H1 (cell line): Measurements from ENCODE around the gene PIP5K1C. TPM values are rescaled to one million over a fixed set of nuclear protein-coding genes. Genes with fewer than 3 reads are reported as not detected.
"Not testable (repeated sequence)": the region's sequence is repeated elsewhere in the genome, so short reads cannot be mapped to it uniquely, and the experiment has no call there.

Experiments
- CTCF ChIA-PET: fragments of 300-600 bp; sonication (Branson Sonifier 250); formaldehyde crosslinking; loops from one replicate; lab custom pipeline; 2021; ENCODE audit not compliant: partially characterized antibody; lab: Charles Lee
- POLR2A ChIA-PET: fragments of 300-600 bp; sonication (Branson Sonifier 250); formaldehyde crosslinking; loops from one replicate; lab custom pipeline; 2021; ENCODE audit warnings: inconsistent platforms; ENCODE audit not compliant: partially characterized antibody; lab: Charles Lee
- DNase-seq, 2 experiments: peaks; one replicate each; pipeline versions ENCODE4 v3.0.0 to v3.0.0-alpha.2; 2010 to 2022; ENCODE audit warnings: low spot score in 2 of 2, low read depth in 1 of 2, mixed read lengths in 1 of 2
- FAIRE-seq: peaks from 2 replicates; lab custom pipeline; 2011; peaks lifted over from hg19 to GRCh38; lab: Jason Lieb, UNC
- H2AFZ ChIP-seq: 2 replicates; pipeline ENCODE4 v1.8.1; 2012; ENCODE audit warnings: low read length, inconsistent platforms
- H2AK5ac ChIP-seq: 2 replicates; pipeline ENCODE4 v1.6.1; 2013; ENCODE audit warnings: low read depth, low read length
- H2BK120ac ChIP-seq: replicated peaks from 2 replicates; pipeline ENCODE3; 2013; ENCODE audit warnings: low read depth, low read length, inconsistent platforms
- H2BK12ac ChIP-seq: 2 replicates; pipeline ENCODE4 v1.6.1; 2013; ENCODE audit warnings: low read depth, low read length
- H2BK15ac ChIP-seq: 2 replicates; pipeline ENCODE4 v1.6.1; 2013; ENCODE audit warnings: low read length
- H2BK20ac ChIP-seq: 2 replicates; pipeline ENCODE4 v1.6.1; 2013; ENCODE audit warnings: low read length
- H2BK5ac ChIP-seq: 2 replicates; pipeline ENCODE4 v1.6.1; 2013; ENCODE audit warnings: low read depth, low read length
- H3K14ac ChIP-seq: 2 replicates; pipeline ENCODE4 v1.6.1; 2013; ENCODE audit warnings: inconsistent platforms; ENCODE audit not compliant: insufficient read length
- H3K18ac ChIP-seq: 2 replicates; pipeline ENCODE4 v1.6.1; 2013; ENCODE audit warnings: low read length; ENCODE audit errors: extremely low read depth
- H3K23ac ChIP-seq: 2 replicates; pipeline ENCODE4 v1.6.1; 2013; ENCODE audit warnings: inconsistent platforms; ENCODE audit not compliant: insufficient read length
- H3K23me2 ChIP-seq: 2 replicates; pipeline ENCODE4 v1.6.1; 2013; ENCODE audit warnings: low read depth, low read length
- H3K27ac ChIP-seq: 2 replicates; pipeline ENCODE4 v1.6.1; 2011; ENCODE audit warnings: low read depth, low read length, inconsistent platforms
- H3K27me3 ChIP-seq, 4 experiments: replicated peaks in 1 of 4; 1 replicate in 1 of 4; 2 replicates in 3 of 4; pipeline versions ENCODE4 v1.6.1 to v1.8.1; 2011 to 2013; ENCODE audit warnings: low read length in 3 of 4, mild to moderate bottlenecking in 3 of 4, inconsistent platforms in 2 of 4, mixed read lengths in 2 of 4, moderate library complexity in 1 of 4; ENCODE audit not compliant: control insufficient read depth in 3 of 4, insufficient read depth in 3 of 4; ENCODE audit errors: extremely low read depth in 1 of 4
- H3K36me3 ChIP-seq, 4 experiments: 2 replicates each; pipeline versions ENCODE4 v1.6.1 to v1.8.1; 2011 to 2013; ENCODE audit warnings: mild to moderate bottlenecking in 4 of 4, low read length in 3 of 4, moderate library complexity in 2 of 4, control low read depth in 1 of 4, inconsistent platforms in 1 of 4; ENCODE audit not compliant: insufficient read depth in 4 of 4, control insufficient read depth in 2 of 4
- H3K4ac ChIP-seq: replicated peaks from 2 replicates; pipeline ENCODE3; 2013; ENCODE audit warnings: low read length, low read depth, mixed read lengths, inconsistent platforms; ENCODE audit not compliant: insufficient read length
- H3K4me1 ChIP-seq, 4 experiments: replicated peaks in 1 of 4; 1 replicate in 1 of 4; 2 replicates in 3 of 4; pipeline versions ENCODE4 v1.6.1 to v1.8.1; 2011 to 2013; ENCODE audit warnings: low read length in 3 of 4, inconsistent platforms in 2 of 4, mixed read lengths in 1 of 4; ENCODE audit not compliant: insufficient read depth in 4 of 4, control insufficient read depth in 3 of 4
- H3K4me2 ChIP-seq, 2 experiments: 2 replicates each; pipeline versions ENCODE4 v1.6.1 to v1.8.1; 2011 to 2013; ENCODE audit warnings: low read depth in 2 of 2, low read length in 2 of 2, control low read depth in 1 of 2, inconsistent platforms in 1 of 2, mild to moderate bottlenecking in 1 of 2; ENCODE audit not compliant: insufficient read depth in 1 of 2
- H3K4me3 ChIP-seq, 4 experiments: fragments of 200-600, 300-600 bp in 1 of 4; sonication (generic), shearing (Covaris generic), sonication (Bioruptor Twin) in 1 of 4; 2 replicates each; pipeline versions ENCODE4 v1.5.1 to v1.8.1; 2011 to 2016; ENCODE audit warnings: low read length in 4 of 4, low read depth in 3 of 4, control low read depth in 2 of 4, inconsistent platforms in 2 of 4, mild to moderate bottlenecking in 2 of 4, mixed read lengths in 1 of 4, moderate library complexity in 1 of 4; ENCODE audit not compliant: insufficient read depth in 2 of 4; ENCODE audit errors: extremely low read depth in 1 of 4
- H3K56ac ChIP-seq: replicated peaks from 2 replicates; pipeline ENCODE3; 2013; ENCODE audit warnings: low read depth, mild to moderate bottlenecking, mixed read lengths, low read length, inconsistent platforms; ENCODE audit not compliant: insufficient read length
- H3K79me1 ChIP-seq: 2 replicates; pipeline ENCODE4 v1.6.1; 2013; ENCODE audit warnings: low read depth, low read length, control low read depth
- H3K79me2 ChIP-seq, 2 experiments: 2 replicates each; pipeline versions ENCODE4 v1.6.1 to v1.8.1; 2012 to 2013; ENCODE audit warnings: low read length in 2 of 2, mild to moderate bottlenecking in 2 of 2, inconsistent platforms in 1 of 2; ENCODE audit not compliant: insufficient read depth in 2 of 2, control insufficient read depth in 1 of 2
- H3K9ac ChIP-seq, 4 experiments: replicated peaks in 1 of 4; 1 replicate in 1 of 4; 2 replicates in 3 of 4; pipeline versions ENCODE4 v1.6.1 to v1.8.1; 2011 to 2013; ENCODE audit warnings: low read depth in 3 of 4, low read length in 3 of 4, control low read depth in 2 of 4, mild to moderate bottlenecking in 2 of 4, moderate library complexity in 2 of 4, inconsistent platforms in 1 of 4; ENCODE audit errors: extremely low read depth in 1 of 4
- H3K9me3 ChIP-seq, 2 experiments: 2 replicates each; pipeline versions ENCODE4 v1.6.1 to v1.8.1; 2012 to 2013; ENCODE audit warnings: mild to moderate bottlenecking in 2 of 2, moderate library complexity in 2 of 2, control low read depth in 1 of 2, inconsistent platforms in 1 of 2, low read depth in 1 of 2, low read length in 1 of 2, mixed read lengths in 1 of 2; ENCODE audit not compliant: insufficient read depth in 2 of 2
- H4K20me1 ChIP-seq, 2 experiments: replicated peaks in 1 of 2; 2 replicates each; pipeline versions ENCODE3 to v1.8.1; 2011 to 2013; ENCODE audit warnings: inconsistent platforms in 2 of 2, low read length in 2 of 2, mild to moderate bottlenecking in 1 of 2; ENCODE audit not compliant: insufficient read depth in 2 of 2, control insufficient read depth in 1 of 2
- H4K5ac ChIP-seq: 2 replicates; pipeline ENCODE4 v1.6.1; 2013; ENCODE audit warnings: low read length, low read depth, mixed read lengths, inconsistent platforms; ENCODE audit not compliant: insufficient read length
- H4K8ac ChIP-seq: 2 replicates; pipeline ENCODE4 v1.8.0; 2013; ENCODE audit warnings: mild to moderate bottlenecking, moderate library complexity, low read length, inconsistent platforms; ENCODE audit not compliant: insufficient read depth; ENCODE audit errors: extremely low read depth
- H4K91ac ChIP-seq: replicated peaks from 2 replicates; pipeline ENCODE3; 2013; ENCODE audit warnings: low read length, mixed read lengths, inconsistent platforms; ENCODE audit not compliant: insufficient read length
- WGBS, 2 experiments: shearing (Covaris generic) in 1 of 2; methylation state at CpG; one replicate each; pipeline versions ENCODE4 v1.1.6 to v1.1.7; 2013 to 2015; ENCODE audit warnings: low lambda C conversion rate in 2 of 2, mixed read lengths in 2 of 2, inconsistent platforms in 1 of 2, low coverage in 1 of 2, missing lambda C conversion rate in 1 of 2; ENCODE audit not compliant: insufficient replicate concordance in 2 of 2, insufficient coverage in 1 of 2, insufficient read length in 1 of 2; ENCODE audit errors: extremely low coverage in 1 of 2, missing lambda C conversion rate in 1 of 2; 5-methylcytosine and 5-hydroxymethylcytosine counted together
- polyA plus RNA-seq, 7 experiments: library from polyadenylated mRNA; depleted of rRNA in 3 of 7; stranded (reverse) in 5 of 7; unstranded in 2 of 7; fragments of >200 nt in 5 of 7; fragments of 200-250 nt in 2 of 7; gene quantifications; 1 replicate in 5 of 7; 2 replicates in 1 of 7; 4 replicates in 1 of 7; pipeline versions ENCODE4 v1.2.1 to v1.2.3, GENCODE V29; 2011 to 2013; ENCODE audit warnings: missing spikeins in 2 of 7, mixed read lengths in 2 of 7
- total RNA-seq: library from RNA; stranded (reverse); fragmentation: NEBNext Ultra II Directional; extraction: Animal tissue kit (Norgen Biotek cat#: 25700); gene quantifications from 2 replicates; pipeline ENCODE4 v1.2.1, GENCODE V29; 2021

PIP5K1C gene
- total and polyA plus RNA-seq, 2 of the 8 experiments (the other 6 are each of a cell fraction or from before 2014, with no cell fraction given) = 10.6 to 32.9 TPM

DNA sequence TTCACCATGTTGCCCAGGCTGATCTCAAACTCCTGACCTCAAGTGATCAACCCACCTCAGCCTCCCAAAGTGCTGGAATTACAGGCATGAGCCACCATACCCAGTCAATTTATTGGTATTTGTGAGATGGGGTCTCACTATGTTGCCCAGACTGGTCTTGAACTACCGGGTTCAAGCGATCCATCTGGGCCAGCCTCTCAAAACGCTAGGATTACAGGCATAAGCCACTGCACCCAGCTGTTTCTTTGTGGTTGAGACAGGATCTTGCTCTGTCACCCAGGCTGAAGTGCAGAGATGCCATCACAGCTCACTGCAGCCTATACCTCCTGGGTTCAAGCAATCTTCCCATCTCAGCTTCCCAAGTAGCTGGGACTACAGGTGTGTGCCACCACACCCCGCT, 118.5 kb downstream of the PIP5K1C start:
- 70% methylated on average over 4 of the region's 4 CpGs; no CpG with 5 or more reads in 1 of the 2 experiments for WGBS, 2 experiments
- H3K18ac ChIP-seq = not testable (repeated sequence)

More for the DNA sequence above, 118.5 kb downstream of the PIP5K1C start:
- H2AFZ ChIP-seq, H3K4me2 ChIP-seq, H3K14ac ChIP-seq, H3K4me3 ChIP-seq, H2BK20ac ChIP-seq, H3K27ac ChIP-seq, H2BK12ac ChIP-seq, H3K36me3 ChIP-seq, H4K8ac ChIP-seq, H3K56ac ChIP-seq, H2BK15ac ChIP-seq, H4K91ac ChIP-seq, H3K9ac ChIP-seq, H3K4me1 ChIP-seq, H3K4ac ChIP-seq, H3K9me3 ChIP-seq, DNase-seq, FAIRE-seq, H2BK5ac ChIP-seq, H3K23ac ChIP-seq, H4K20me1 ChIP-seq, H3K79me2 ChIP-seq, H2BK120ac ChIP-seq, H3K79me1 ChIP-seq, H2AK5ac ChIP-seq, H4K5ac ChIP-seq: not testable (repeated sequence)
- peaks cover 12% of the 10 kb centered on the region; the same call in 1 of the 2 replicates for H3K23me2 ChIP-seq
- CTCF ChIA-PET = interaction anchor here (1.0 to 2.4 kb wide), 4 partner anchors 9 to 37 kb away, joined by 3 to 18 read pairs (median 4); no protein-coding TSS in a partner anchor
- POLR2A ChIA-PET = interaction anchor here (1.0 to 1.5 kb wide), 3 partner anchors 9 to 17 kb away, joined by 3 to 4 read pairs (median 4); no protein-coding TSS in a partner anchor
- H3K27me3 ChIP-seq = peaks cover 11 to 24% (median 13%) of the 10 kb centered on the region in 4 experiments; a peak in 6 of 7 replicates

Other genes with a start within 250 kb of the PIP5K1C start
- 3.3 and 3.8 TPM in 2 replicates for gene SMIM24, start 219.9 kb downstream of the PIP5K1C start, total RNA-seq
- gene SMIM24, start 219.9 kb downstream of the PIP5K1C start, polyA plus RNA-seq (2011; rRNA removed) = 4.5 and 7.4 TPM in 2 replicates
- not detected in 2 replicates for gene SMIM44, start 217.0 kb downstream of the PIP5K1C start, total RNA-seq
- not detected in 2 replicates for gene SMIM44, start 217.0 kb downstream of the PIP5K1C start, polyA plus RNA-seq (2011; rRNA removed)
- 17.7 and 19.1 TPM in 2 replicates for gene DOHH, start 199.8 kb downstream of the PIP5K1C start, total RNA-seq
- gene DOHH, start 199.8 kb downstream of the PIP5K1C start, polyA plus RNA-seq (2011; rRNA removed) = 7.3 and 12.7 TPM in 2 replicates
- gene FZR1, start 194.2 kb downstream of the PIP5K1C start, total RNA-seq = 35.5 and 36.9 TPM in 2 replicates
- gene FZR1, start 194.2 kb downstream of the PIP5K1C start, polyA plus RNA-seq (2011; rRNA removed) = 21.6 and 35.0 TPM in 2 replicates
- 1.0 and 1.1 TPM in 2 replicates for gene TEKTIP1, start 161.3 kb downstream of the PIP5K1C start, total RNA-seq
- 0.49 TPM in 1 of 2 replicates, not detected in the other for gene TEKTIP1, start 161.3 kb downstream of the PIP5K1C start, polyA plus RNA-seq (2011; rRNA removed)
- gene MFSD12, start 142.9 kb downstream of the PIP5K1C start, total RNA-seq = 59.6 and 62.5 TPM in 2 replicates
- 71.3 and 110 TPM in 2 replicates for gene MFSD12, start 142.9 kb downstream of the PIP5K1C start, polyA plus RNA-seq (2011; rRNA removed)
- 74.2 and 76.1 TPM in 2 replicates for gene HMG20B, start 127.5 kb downstream of the PIP5K1C start, total RNA-seq
- gene HMG20B, start 127.5 kb downstream of the PIP5K1C start, polyA plus RNA-seq (2011; rRNA removed) = 42.9 and 63.9 TPM in 2 replicates
- gene GIPC3, start 115.0 kb downstream of the PIP5K1C start, total RNA-seq = 0.96 and 1.2 TPM in 2 replicates
- 1.0 and 1.3 TPM in 2 replicates for gene GIPC3, start 115.0 kb downstream of the PIP5K1C start, polyA plus RNA-seq (2011; rRNA removed)
- 0.50 and 0.75 TPM in 2 replicates for gene TBXA2R, start 93.6 kb downstream of the PIP5K1C start, total RNA-seq
- 0.39 and 0.80 TPM in 2 replicates for gene TBXA2R, start 93.6 kb downstream of the PIP5K1C start, polyA plus RNA-seq (2011; rRNA removed)
- gene CACTIN, start 73.7 kb downstream of the PIP5K1C start, total RNA-seq = 29.9 and 36.2 TPM in 2 replicates
- gene CACTIN, start 73.7 kb downstream of the PIP5K1C start, polyA plus RNA-seq (2011; rRNA removed) = 25.8 and 44.1 TPM in 2 replicates
- gene TJP3, start 7.9 kb upstream of the PIP5K1C start, total RNA-seq = 24.6 and 26.1 TPM in 2 replicates
- 17.1 and 30.2 TPM in 2 replicates for gene TJP3, start 7.9 kb upstream of the PIP5K1C start, polyA plus RNA-seq (2011; rRNA removed)
- 21.4 and 23.4 TPM in 2 replicates for gene APBA3, start 61.2 kb upstream of the PIP5K1C start, total RNA-seq
- gene APBA3, start 61.2 kb upstream of the PIP5K1C start, polyA plus RNA-seq (2011; rRNA removed) = 36.9 and 48.4 TPM in 2 replicates
- 72.8 and 80.3 TPM in 2 replicates for gene MRPL54, start 62.2 kb upstream of the PIP5K1C start, total RNA-seq
- gene MRPL54, start 62.2 kb upstream of the PIP5K1C start, polyA plus RNA-seq (2011; rRNA removed) = 63.8 and 83.6 TPM in 2 replicates
- not detected in 2 replicates for gene RAX2, start 71.8 kb upstream of the PIP5K1C start, total RNA-seq
- gene RAX2, start 71.8 kb upstream of the PIP5K1C start, polyA plus RNA-seq (2011; rRNA removed) = 0.08 and 0.19 TPM in 2 replicates
- 21.4 and 21.5 TPM in 2 replicates for gene MATK, start 85.9 kb upstream of the PIP5K1C start, total RNA-seq
- 20.5 and 37.8 TPM in 2 replicates for gene MATK, start 85.9 kb upstream of the PIP5K1C start, polyA plus RNA-seq (2011; rRNA removed)
- 14.5 TPM in 2 replicates for gene ZFR2, start 168.6 kb upstream of the PIP5K1C start, total RNA-seq
- gene ZFR2, start 168.6 kb upstream of the PIP5K1C start, polyA plus RNA-seq (2011; rRNA removed) = 28.4 and 42.5 TPM in 2 replicates
- 31.6 and 33.8 TPM in 2 replicates for gene ATCAY, start 180.2 kb upstream of the PIP5K1C start, total RNA-seq
- gene ATCAY, start 180.2 kb upstream of the PIP5K1C start, polyA plus RNA-seq (2011; rRNA removed) = 24.4 and 31.6 TPM in 2 replicates
- gene NMRK2, start 232.6 kb upstream of the PIP5K1C start, total RNA-seq = 86.2 and 87.4 TPM in 2 replicates
- 206 and 227 TPM in 2 replicates for gene NMRK2, start 232.6 kb upstream of the PIP5K1C start, polyA plus RNA-seq (2011; rRNA removed)